GM18951 (cell line): ENCODE results near the gene PIP5KL1.
"Not testable (repeated sequence)": the region's sequence is repeated elsewhere in the genome, so short reads cannot be mapped to it uniquely, and the experiment has no call there.

Experiments used
- POLR2A ChIP-seq: IDR thresholded peaks from 4 replicates; pipeline ENCODE4 v1.6.1; 2011; ENCODE audit warnings: mild to moderate bottlenecking; ENCODE audit not compliant: insufficient read length, insufficient read depth; ENCODE audit errors: extremely low read depth
- in situ Hi-C: fragments of 300-500 bp; cut with MboI; formaldehyde crosslinking; loops from one replicate; pipeline ENCODE4 v1.12.0; 2022; ENCODE audit warnings: low sequenced_read_pairs, mixed read lengths, inconsistent platforms; ENCODE audit not compliant: unreplicated experiment

PIP5KL1 gene

GRCh38 chr9:127886401-127886972 lies 44.1 kb downstream of the PIP5KL1 start:
- in situ Hi-C loops: no loop called here
- no peak for TF ChIP-seq POLR2A

- no peak for TF ChIP-seq POLR2A
- in situ Hi-C loops: no loop called here
Measured at GRCh38 chr9:127885508-127886281, 44.9 kb downstream of the PIP5KL1 start.

- in situ Hi-C loops: no loop called here
Measured at GRCh38 chr9:127884976-127885490, 45.5 kb downstream of the PIP5KL1 start.

GRCh38 chr9:127884427-127884911 lies 46.1 kb downstream of the PIP5KL1 start:
- in situ Hi-C loops: no loop called here
- no peak for TF ChIP-seq POLR2A

More at GRCh38 chr9:127884976-127885490, 45.5 kb downstream of the PIP5KL1 start:
- TF ChIP-seq POLR2A: no peak

GRCh38 chr9:127883959-127884358 lies 46.6 kb downstream of the PIP5KL1 start:
- in situ Hi-C loops: no loop called here
- TF ChIP-seq POLR2A: no peak

- in situ Hi-C loops: not testable (repeated sequence)
Measured at GRCh38 chr9:127881715-127882114, 48.9 kb downstream of the PIP5KL1 start.

- no peak for TF ChIP-seq POLR2A
- in situ Hi-C loops: no loop called here
Measured at GRCh38 chr9:127880143-127880542, 50.4 kb downstream of the PIP5KL1 start.

GRCh38 chr9:127878652-127879390 lies 51.8 kb downstream of the PIP5KL1 start:
- TF ChIP-seq POLR2A: no peak
- in situ Hi-C loops: no loop called here

- in situ Hi-C loops: no loop called here
- TF ChIP-seq POLR2A: no peak
Measured at GRCh38 chr9:127878001-127878651, 52.5 kb downstream of the PIP5KL1 start.

- in situ Hi-C loops: no loop called here
- TF ChIP-seq POLR2A: no peak
Measured at GRCh38 chr9:127877566-127877998, 53.0 kb downstream of the PIP5KL1 start, which contains the start of gene AK1. Gene AK1, minus strand, starts transcription at chr9:127877675. Its CDS starts 3,058 bp downstream, at chr9:127874617.

GRCh38 chr9:127876764-127877562 lies 53.6 kb downstream of the PIP5KL1 start:
- in situ Hi-C loops: no loop called here

GRCh38 chr9:127876026-127876763 lies 54.4 kb downstream of the PIP5KL1 start:
- in situ Hi-C loops: no loop called here
- no peak for TF ChIP-seq POLR2A

More at GRCh38 chr9:127876764-127877562, 53.6 kb downstream of the PIP5KL1 start:
- no peak for TF ChIP-seq POLR2A
